HG02938 (cell line): ENCODE results near the gene NDE1.

Experiments
- ATAC-seq: cut with Tn5 transposase; IDR thresholded peaks from one replicate; pipeline ENCODE4 v1.9.1; 2021; ENCODE audit warnings: mild to moderate bottlenecking, moderate library complexity; ENCODE audit not compliant: unreplicated experiment

NDE1 gene

GRCh38 chr16:15732416-15732815 lies 82.4 kb downstream of the NDE1 start:
- no peak for ATAC-seq

GRCh38 chr16:15735610-15736009 lies 85.6 kb downstream of the NDE1 start:
- ATAC-seq, result no peak

GRCh38 chr16:15736529-15736928 lies 86.5 kb downstream of the NDE1 start:
- ATAC-seq, result no peak

- ATAC-seq, result no peak
These were observed 87.1 kb downstream of the NDE1 start for GRCh38 chr16:15737140-15737644.

GRCh38 chr16:15739464-15739863 lies 89.4 kb downstream of the NDE1 start:
- no peak for ATAC-seq

GRCh38 chr16:15739950-15740349 lies 89.9 kb downstream of the NDE1 start:
- ATAC-seq, result no peak

GRCh38 chr16:15741207-15741871 lies 91.3 kb downstream of the NDE1 start:
- no peak for ATAC-seq

GRCh38 chr16:15742716-15743115 lies 92.7 kb downstream of the NDE1 start:
- no peak for ATAC-seq

- no peak for ATAC-seq
These were observed 93.6 kb downstream of the NDE1 start for GRCh38 chr16:15743657-15744056.

- no peak for ATAC-seq
These were observed 96.3 kb downstream of the NDE1 start for GRCh38 chr16:15746332-15746731.

GRCh38 chr16:15747937-15748336 lies 97.9 kb downstream of the NDE1 start:
- ATAC-seq, result no peak

GRCh38 chr16:15748654-15749053 lies 98.6 kb downstream of the NDE1 start:
- no peak for ATAC-seq

- no peak for ATAC-seq
These were observed 99.3 kb downstream of the NDE1 start for GRCh38 chr16:15749371-15749770.

GRCh38 chr16:15749985-15750384 lies 99.9 kb downstream of the NDE1 start:
- no peak for ATAC-seq

- ATAC-seq, result no peak
These were observed 101.9 kb downstream of the NDE1 start for GRCh38 chr16:15751940-15752339.

GRCh38 chr16:15752717-15753488 lies 102.9 kb downstream of the NDE1 start:
- ATAC-seq, result no peak

- ATAC-seq, result no peak
These were observed 104.9 kb downstream of the NDE1 start for GRCh38 chr16:15754821-15755534.

- no peak for ATAC-seq
These were observed 107.0 kb downstream of the NDE1 start for GRCh38 chr16:15757077-15757386.

GRCh38 chr16:15757630-15758251 lies 107.7 kb downstream of the NDE1 start:
- ATAC-seq, result no peak

GRCh38 chr16:15759070-15759469 lies 109.0 kb downstream of the NDE1 start:
- ATAC-seq, result no peak

GRCh38 chr16:15760129-15760528 lies 110.1 kb downstream of the NDE1 start:
- no peak for ATAC-seq
